NCI-H1417 (cell line): Measurements from ENCODE around the gene SMAD2.

ENCODE experiments used
- DNase-seq, 3 experiments: peaks; one replicate each; lab custom pipeline; 2025; lab: John Stamatoyannopoulos, UW

Gene SMAD2

GRCh38 chr18:47898055-47898454 is 32.4 kb downstream of the SMAD2 start:
- peak in 1 of 3 experiments; percentile 44 for DNase-seq

GRCh38 chr18:47895565-47896250 is 34.8 kb downstream of the SMAD2 start:
- no peak for DNase-seq

DNA sequence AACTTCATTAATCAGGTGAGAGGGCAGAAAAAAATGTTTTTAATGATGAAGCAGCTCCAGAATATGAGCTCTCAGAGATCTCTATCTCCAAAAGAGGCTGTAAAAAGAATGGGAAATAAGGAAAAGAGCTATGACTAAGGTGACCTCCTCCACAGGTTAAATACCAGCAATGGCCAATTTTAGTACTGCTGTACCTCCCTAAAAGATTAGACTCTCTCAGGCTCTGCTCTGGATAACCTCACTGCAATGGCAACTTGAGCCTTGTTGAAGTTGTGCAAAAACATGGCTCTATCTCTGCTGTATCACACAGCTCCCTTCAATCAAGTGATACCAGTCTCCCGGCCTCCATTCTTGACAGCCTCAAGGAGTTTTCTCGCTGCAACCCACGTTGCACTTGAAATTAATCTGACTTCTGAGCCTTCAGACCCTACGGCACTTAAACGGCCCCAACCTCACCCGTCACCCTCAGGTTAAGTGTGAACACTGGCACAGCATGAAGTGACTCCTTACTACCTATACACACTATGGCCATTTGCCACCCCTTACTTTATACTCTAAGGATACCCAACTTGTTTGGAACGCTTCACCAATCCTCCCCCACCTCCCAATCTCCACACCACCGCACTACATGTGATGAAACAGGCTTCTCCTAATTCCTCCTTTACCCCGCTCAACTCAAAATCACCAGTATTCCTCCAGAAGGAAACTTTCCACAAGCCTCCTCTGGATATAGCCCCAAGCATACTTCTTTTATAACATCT is 36.3 kb downstream of the SMAD2 start:
- no peak for DNase-seq

DNA sequence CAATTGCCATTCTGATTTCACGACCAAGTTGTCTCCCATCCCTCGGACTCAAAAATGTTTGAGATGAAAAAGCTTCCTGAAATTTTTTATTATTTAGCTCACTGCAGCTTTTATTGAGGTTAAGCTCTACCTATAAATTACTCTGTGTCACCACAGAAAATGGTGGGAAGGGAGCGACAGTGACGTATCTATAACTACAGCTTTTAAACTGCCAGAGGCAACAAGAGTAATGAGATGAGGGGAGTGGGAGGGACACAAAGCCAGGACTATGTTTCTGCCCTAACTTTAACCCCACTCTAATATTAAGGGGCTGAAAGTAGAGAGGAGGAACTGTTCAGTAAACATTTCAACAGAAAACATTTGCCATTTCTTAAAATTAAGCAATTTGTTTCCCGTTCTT is 37.4 kb downstream of the SMAD2 start:
- peak in 1 of 3 experiments; percentile 53 for DNase-seq

GRCh38 chr18:47888156-47888555 is 42.3 kb downstream of the SMAD2 start:
- no peak for DNase-seq

- DNase-seq = no peak
Observed at GRCh38 chr18:47887227-47887626, 43.2 kb downstream of the SMAD2 start.

DNA sequence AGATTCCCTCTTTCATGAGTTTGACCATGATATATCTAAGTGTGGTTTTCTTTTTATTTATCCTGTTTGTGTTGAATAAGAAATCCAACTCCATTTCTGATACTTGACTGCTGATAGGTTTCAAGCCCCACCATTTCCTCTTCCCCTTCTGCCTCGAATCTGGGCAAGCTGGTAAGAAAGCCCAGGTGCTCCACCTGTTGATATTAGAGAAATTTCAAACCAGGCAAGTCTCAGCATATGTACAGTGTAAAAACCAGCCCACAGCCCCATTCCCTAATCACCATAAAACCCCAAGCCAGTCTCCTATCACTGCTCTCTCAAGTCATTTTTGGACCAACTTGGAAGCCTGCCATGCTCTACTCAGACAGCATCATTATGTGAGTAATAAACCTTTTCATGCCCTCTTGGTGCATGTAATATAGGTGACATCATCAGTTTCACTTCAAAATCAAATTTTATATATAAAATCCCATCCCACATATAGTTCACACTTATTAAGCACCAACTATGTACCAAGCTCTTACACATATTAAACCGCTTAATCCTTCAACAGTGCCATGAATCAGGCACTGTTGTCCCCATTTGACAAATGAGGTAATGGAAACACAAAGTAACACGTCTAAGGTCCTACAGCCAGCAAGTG is 46.6 kb downstream of the SMAD2 start:
- DNase-seq = peak in 1 of 3 experiments; percentile 26

DNA sequence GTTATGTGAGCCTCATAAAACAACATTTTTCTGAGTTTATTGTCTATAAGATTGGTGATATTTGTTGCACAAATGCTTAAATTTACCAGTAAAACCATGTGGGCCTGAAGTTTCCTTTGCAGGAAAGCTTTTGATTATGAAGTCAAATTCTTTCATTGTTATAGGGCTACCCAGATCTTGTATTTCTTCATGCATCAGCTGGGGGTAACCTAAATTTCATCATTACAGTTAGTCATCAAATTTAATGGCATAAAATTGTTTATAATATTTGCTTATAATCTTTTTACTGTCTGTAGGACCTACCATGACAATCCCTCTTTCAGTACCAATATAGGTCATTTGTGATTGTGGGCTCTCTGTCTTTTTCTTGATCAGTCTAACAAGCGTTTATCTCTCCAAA is 47.8 kb downstream of the SMAD2 start:
- no peak for DNase-seq

- no peak for DNase-seq
Observed at GRCh38 chr18:47881752-47882455, 48.6 kb downstream of the SMAD2 start.

DNA sequence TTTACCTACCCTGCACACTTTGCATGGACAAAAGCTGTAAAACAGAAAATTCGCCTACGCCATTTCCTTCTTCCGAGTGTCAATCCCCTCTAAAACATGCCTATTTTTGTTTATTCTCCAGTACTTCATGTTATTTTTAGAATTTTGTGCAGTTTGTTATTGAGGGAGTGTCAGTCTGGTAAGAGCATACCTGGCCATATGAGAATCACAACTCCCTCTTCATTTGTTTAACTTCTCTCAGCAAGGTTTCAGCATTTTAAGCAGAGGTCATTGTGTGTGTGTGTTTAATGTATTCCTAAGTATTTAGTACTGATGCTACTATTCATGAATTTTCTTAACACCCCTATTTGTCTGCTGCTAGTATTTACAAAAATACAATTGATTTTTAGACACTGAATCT is 49.4 kb downstream of the SMAD2 start:
- no peak for DNase-seq

DNA sequence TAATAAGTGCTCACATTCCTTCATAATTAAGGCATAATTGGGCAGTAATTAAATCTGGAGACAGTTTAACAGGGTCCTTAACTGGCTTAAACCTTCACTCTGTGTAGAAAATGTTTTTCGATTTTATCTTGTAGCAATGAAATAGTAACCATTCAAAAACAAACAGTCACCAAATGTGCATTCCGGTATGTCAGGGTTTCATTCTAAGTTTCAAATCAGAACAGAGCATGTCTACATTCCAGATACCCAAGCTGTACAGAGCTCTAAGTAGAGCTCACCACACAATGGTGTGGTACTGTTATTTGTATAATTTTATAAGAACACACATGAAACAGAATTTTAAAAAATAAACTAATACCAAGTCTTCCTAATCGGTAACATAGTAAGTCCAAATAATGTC is 52.6 kb downstream of the SMAD2 start:
- no peak for DNase-seq

- no peak for DNase-seq
Observed at GRCh38 chr18:47876813-47877212, 53.6 kb downstream of the SMAD2 start.

- peak in 1 of 3 experiments; percentile 28 for DNase-seq
Observed at GRCh38 chr18:47873625-47874024, 56.8 kb downstream of the SMAD2 start.

DNA sequence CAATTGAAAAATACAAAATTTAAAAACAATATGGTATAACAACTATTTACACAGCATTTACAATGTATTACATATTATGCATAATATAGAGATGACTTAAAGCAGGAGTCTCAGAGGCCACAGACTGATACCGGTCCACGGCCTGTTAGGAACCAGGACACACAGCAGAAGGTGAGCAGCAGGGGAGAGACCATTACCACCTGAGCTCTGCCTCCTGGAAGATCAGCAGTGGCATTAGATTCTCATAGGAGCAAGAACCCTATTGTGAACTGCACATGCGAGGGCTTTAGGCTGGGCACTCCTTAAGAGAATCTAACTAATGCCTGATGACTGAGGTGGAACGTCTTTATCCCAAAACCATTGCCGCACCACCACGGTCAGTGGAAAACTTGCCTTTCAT is 58.0 kb downstream of the SMAD2 start:
- DNase-seq = no peak

- no peak for DNase-seq
Observed at GRCh38 chr18:47871288-47871687, 59.2 kb downstream of the SMAD2 start.

DNA sequence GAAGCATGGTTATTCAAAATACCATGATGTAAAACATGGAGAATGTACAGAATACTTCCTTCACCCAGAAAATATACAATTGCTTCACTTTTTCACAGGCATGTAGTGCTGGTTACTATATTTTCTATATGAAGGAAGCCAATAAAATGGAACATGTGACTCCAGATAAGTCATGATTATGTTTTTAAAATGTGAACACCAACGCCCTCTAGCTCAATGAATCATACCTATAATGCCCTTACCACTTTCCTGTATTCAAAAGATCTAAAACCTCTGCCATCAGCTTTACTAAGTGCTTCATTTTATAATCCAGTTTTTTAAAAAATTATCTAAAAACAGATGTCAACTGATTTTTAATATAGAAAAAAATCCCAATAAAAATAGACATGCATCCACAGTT is 59.9 kb downstream of the SMAD2 start:
- no peak for DNase-seq

- DNase-seq = peak in 1 of 3 experiments; percentile 18
Observed at GRCh38 chr18:47868744-47869143, 61.7 kb downstream of the SMAD2 start.

- DNase-seq = no peak
Observed at GRCh38 chr18:47865183-47865582, 65.3 kb downstream of the SMAD2 start.

GRCh38 chr18:47863041-47863440 is 67.4 kb downstream of the SMAD2 start:
- no peak for DNase-seq

GRCh38 chr18:47858607-47859006 is 71.9 kb downstream of the SMAD2 start:
- no peak for DNase-seq

GRCh38 chr18:47847635-47848034 is 82.8 kb downstream of the SMAD2 start:
- no peak for DNase-seq

- DNase-seq = no peak
Observed at GRCh38 chr18:47846431-47846830, 84.0 kb downstream of the SMAD2 start.
